SH-SY5Y (cell line): Measurements from ENCODE around the gene VTCN1.

ENCODE experiments used
- GATA2 ChIP-seq: IDR thresholded peaks from 2 replicates; pipeline ENCODE4 v1.6.1; 2011; ENCODE audit warnings: mild to moderate bottlenecking, low read depth, low read length
- GATA3 ChIP-seq: IDR thresholded peaks from 2 replicates; pipeline ENCODE4 v1.6.1; 2011; ENCODE audit warnings: low read depth, mild to moderate bottlenecking, low read length, moderate library complexity

- TF ChIP-seq GATA3 (no peak), GATA2 (no peak)
These were observed 32.0 kb downstream of the VTCN1 start for GRCh38 chr1:117178756-117179155.
